Activated effector memory CD4-positive, alpha-beta T cell treated with anti-CD3 and anti-CD28 coated beads, Interleukin-2, amount 50 U/mL, for 16 hours (primary cell): ENCODE measurements around the gene SLC12A4.
"Not testable (repeated sequence)": the region's sequence is repeated elsewhere in the genome, so short reads cannot be mapped to it uniquely, and the experiment has no call there.

Source experiments
- DNase-seq: peaks from one replicate; pipeline ENCODE4 v3.0.0-alpha.2; 2020

The SLC12A4 gene

DNA sequence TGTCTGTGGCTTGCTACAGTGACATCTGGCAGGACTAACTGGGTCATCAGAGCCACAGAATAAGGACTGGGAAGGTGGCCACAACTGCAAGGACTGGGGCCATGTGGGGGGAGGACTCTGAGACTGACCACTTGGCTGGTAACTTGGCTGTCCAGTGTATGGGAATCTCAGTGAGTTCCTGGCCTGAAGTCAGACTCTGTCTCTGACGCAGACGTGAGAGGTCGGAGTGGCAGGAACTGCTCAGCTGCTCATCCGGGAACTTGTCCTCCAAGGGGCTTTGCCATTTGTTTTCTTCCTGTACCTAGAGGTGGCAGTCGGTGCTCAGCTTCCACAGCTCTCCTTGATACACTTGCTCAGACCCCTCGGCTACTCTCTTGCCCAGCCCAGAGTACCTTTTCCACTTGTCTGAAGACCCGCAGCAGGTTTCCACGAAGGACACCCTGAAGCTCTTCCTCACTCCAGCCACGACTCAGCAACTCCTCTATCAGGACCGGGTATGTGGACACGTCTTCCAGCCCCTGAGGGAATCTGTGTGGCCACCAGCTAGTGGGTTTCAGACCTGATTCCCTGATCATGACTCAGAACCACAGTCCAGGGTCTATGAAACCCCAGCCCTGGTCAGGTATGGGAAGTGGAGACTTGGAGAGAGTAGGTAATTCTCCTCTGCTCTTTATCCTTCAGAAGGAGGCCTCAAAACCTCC lies 19.2 kb upstream of the SLC12A4 start:
- DNase-seq = no peak

DNA sequence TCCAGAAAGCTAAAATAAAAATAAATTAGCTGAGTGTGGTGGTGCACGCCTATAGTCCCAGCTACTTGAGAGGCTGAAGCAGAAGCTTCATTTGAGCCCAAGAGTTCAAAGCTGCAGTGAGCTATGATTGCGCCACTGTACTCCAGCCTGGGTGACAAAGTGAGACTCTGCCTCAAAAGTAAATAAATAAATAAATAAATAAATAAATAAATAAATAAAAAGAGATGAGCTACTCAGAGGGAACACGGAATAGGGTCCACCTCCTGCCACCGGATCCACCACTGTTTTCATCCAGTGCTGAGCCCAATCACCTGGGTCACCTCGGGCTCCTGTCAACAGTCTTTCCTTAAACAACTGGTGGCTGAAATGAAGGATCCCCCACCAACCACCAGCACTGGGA lies 18.5 kb upstream of the SLC12A4 start:
- no peak for DNase-seq

GRCh38 chr16:67982011-67982696 lies 13.7 kb upstream of the SLC12A4 start:
- no peak for DNase-seq

- DNase-seq = no peak
These were observed 11.7 kb upstream of the SLC12A4 start, which contains the start of gene DPEP3 for GRCh38 chr16:67979955-67980678. DPEP3 (minus strand) TSS chr16:67980499; CDS start chr16:67980380, 119 bp downstream.

GRCh38 chr16:67977469-67978227 lies 9.2 kb upstream of the SLC12A4 start:
- no peak for DNase-seq

GRCh38 chr16:67977005-67977404 lies 8.6 kb upstream of the SLC12A4 start:
- DNase-seq = no peak

- no peak for DNase-seq
These were observed 7.8 kb upstream of the SLC12A4 start for GRCh38 chr16:67976205-67976604.

DNA sequence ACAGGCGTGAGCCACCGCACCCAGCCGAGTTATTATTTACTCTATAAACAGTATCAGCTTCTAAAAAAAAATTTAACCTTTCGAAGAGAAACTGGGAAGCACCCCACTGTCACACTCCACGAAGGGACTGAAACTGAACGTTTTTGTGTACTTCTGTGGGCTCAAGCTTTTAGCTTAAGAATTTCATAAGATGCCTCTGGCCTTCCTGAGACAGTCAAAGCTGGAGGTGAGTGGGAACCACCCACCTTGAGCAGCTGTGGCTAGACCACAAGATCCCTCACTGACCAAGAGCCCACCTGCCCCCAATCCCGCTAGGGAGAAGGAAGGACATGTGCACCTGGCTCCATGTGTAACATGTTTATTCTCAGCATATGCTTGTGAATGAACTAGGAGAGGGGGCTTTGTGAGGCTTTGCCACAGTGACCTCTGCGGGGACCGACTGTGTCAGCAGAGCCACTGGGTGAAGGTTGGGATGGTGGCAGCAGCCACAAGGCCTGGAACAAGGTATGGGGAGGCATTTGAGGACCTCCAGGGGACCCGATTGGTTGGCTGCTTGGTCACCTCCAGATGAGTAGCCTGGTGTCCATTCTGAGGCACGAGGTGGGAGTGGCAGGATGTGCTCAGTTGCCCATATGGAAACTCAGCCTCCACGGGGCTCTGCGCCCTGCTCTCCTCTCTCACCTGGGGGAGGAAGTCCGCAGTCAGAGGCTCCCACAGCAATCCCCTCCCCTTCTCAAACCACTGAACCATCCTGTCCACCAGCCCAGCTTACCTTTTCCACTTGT lies 7.1 kb upstream of the SLC12A4 start:
- DNase-seq = no peak

DNA sequence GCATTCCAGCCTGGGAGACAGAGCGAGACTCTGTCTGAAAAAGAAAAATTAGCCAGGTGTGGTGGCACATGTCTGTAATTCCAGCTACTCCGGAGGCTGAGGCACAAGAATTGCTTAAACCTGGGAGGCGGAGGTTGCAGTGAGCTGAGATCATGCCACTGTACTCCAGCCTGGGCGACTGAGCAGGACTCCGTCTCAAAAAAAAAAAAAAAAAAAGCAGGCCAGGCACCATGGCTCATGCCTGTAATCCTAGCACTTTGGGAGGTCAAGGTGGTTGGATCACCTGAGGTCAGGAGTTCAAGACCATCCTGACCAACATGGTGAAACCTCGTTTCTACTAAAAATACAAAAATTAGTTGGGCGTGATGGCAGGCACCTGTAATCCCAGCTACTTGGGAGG lies 3.8 kb upstream of the SLC12A4 start:
- DNase-seq = not testable (repeated sequence)

DNA sequence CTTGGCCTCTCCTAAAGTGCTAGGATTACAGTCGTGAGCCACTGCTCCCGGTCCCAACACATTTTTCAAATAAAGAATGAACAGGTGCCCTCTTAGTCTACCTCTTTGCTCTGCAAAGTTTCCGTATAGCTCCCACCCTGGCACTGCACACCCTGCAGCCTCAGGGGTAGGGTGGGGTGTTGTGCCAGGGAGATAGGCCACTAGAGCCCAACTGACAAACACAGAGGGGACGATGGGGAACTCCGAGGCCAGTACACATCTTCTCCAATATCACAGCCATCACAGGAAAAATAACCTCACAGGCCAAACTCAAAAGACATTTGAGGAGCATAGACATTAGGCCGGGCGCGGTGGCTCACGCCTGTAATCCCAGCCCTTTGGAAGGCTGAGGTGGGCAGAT lies 2.7 kb upstream of the SLC12A4 start:
- no peak for DNase-seq

- DNase-seq = no peak
These were observed 1.0 kb upstream of the SLC12A4 start for GRCh38 chr16:67969254-67970039.

GRCh38 chr16:67967958-67968399 lies 458 bp downstream of the SLC12A4 start:
- peak; percentile 78 for DNase-seq

DNA sequence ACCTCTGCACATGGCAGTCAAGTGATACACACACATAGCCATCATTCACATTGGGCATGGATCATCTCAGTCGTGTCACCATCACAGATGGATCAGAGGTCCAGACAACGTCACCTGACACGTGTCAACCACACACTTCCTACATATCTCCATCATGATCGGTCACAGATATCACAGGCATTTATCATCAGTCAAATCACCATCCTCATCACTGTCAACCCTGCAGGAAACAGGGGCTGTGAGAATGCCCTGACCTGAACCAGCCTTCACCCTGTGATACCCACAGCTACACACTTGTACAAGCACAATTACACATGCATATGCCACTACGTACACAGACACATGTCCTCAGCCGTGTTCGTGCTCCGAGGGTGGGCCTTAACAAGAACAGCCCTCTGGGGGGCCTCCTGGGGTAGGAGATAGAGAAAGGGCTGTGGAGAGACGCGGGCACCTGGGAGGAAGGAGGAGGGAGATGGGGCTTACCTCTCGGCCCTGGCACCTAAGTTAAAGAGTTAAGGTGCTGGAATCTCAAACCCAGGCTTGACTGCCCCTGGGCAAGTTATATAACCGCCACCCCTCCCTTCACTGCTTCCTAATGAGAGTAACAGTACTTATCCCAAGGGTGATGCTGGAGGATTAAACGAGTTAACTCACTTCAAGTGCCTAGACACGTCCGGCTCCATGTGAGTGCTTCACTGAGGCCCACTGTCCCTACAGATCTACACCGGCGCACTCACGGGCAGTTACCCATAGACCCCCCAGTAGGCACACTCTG lies 1.1 kb downstream of the SLC12A4 start:
- DNase-seq = no peak

DNA sequence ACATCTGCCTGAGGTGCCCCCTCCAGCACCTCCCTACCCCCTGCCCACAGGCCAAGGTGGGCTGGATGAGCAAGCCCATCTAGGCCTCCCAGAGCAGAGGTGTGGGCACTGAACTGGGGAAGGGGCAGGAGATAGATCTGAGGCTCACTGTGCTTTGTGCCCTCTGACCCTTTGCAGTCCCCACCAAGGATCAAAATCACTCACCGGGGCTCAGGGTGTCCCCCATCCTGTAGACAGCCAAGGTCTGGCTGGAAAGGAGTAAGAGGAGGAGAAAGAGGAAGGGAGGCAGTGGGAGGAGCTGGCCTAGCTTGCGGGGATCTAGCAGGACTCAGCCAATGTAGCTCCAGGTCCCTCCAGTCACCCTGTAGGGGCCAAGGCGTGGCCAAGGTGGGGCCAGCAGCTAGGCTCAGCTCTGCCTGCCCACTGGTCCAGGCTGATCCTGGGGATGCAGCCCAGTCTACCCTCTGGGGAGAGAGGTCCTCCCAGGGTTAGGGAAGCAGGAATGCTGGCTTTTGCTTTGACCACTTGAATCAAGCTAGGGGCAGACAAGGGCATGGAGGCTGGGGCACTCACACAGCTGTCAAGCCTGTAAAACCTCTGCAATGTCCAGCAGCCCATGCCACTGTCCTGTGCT lies 1.8 kb downstream of the SLC12A4 start:
- no peak for DNase-seq

GRCh38 chr16:67965668-67966548 lies 2.5 kb downstream of the SLC12A4 start:
- DNase-seq = no peak

DNA sequence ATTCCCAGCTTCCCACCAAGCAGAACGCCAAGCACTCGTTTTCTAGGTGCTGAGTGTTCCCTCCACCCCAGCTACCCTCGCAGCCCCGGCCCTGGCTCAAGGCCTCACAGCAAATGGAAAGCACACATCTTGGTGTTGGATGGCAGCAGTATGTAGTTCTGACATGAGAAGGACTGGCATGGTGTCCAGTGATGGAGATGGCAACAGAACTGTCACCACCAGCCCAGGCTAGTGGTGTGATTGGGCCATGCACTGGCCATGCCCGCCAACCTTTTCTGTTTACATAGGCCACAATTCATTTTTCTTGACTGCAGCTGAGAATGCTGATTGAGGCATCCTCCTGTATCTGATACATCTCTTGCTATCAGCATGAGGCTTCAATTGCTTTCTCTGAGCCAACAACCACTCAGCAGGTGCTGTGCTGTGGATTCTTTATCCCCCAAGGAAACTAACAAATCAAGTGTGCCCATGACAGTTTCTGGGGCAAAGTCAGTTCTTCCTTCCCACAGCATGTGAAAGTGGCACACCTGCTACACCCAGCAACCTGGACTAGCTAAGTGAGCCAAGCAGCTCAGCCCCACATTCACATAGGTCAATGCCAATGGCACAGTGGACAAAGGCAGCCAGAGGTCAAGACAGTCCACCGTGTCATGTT lies 3.8 kb downstream of the SLC12A4 start:
- no peak for DNase-seq

DNA sequence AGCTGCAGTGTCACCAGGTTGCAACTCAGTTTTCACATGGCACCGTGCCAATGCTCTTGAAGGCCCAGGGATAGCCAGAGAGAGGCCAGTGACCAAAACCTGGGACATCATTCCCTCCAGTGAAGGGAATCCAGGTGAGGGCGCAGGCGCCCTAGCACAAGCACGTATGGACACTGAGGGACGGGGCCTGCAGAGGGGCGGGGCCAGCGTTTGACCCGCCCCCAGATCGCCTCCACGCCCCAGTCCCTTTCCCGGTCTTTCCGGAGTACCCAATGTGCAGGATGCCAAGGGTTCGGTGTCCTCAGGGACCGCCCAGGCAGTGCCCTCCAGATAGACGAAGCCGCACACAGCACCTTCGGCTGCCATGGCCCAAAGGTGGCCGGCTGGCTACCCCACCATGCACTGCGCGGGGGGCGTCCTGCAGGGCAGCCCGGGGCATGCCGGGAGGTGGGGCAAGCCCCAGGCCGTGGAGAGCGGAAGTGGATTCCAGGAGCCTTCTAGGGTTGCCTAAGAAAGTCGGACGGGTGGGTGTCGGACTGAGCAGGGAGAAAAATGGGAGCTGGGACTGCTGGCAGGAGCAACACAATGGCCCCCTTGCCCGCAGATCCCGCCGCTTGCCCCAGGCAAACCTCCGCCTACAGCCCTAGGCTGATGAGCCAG lies 4.6 kb downstream of the SLC12A4 start:
- DNase-seq = no peak

DNA sequence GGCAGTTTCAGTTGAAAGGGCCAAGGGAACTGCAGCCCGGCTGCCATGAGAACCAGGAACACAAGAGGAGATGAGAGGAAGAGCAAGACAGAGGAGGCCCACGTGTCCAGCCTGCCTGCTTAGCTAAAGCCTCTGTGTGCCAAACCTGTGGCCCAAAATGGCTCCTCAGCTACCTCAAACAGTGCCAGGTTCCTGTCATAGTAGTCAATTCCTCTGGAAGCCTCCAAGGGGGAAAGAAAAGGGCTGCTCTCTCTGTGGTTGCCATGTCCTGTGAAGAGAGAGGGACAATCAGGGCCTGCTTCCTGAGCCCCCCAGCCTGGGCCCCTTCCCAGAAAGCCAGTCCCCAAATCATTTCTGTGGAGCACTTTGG lies 5.2 kb downstream of the SLC12A4 start:
- DNase-seq = no peak
